ENCODE measurements around the gene SDHA. TPM values are rescaled to one million over a fixed set of nuclear protein-coding genes. Genes with fewer than 3 reads are reported as not detected.
"Not testable (repeated sequence)": the region's sequence is repeated elsewhere in the genome, so short reads cannot be mapped to it uniquely, and the experiment has no call there.

SDHA gene
- total and polyA plus RNA-seq, 2 donors (not counting 1 experiment from before 2014, with no cell fraction given), result 77.2 to 137 TPM

- H3K4me1 ChIP-seq (ENCODE audit: control insufficient read depth in 2 of 2, insufficient read depth in 2 of 2, low read length in 2 of 2); DNase-seq; H3K4me2 ChIP-seq (replicated peaks; ENCODE audit: low read depth, low read length, poor library complexity, severe bottlenecking); H3K4me3 Mint-ChIP-seq; intact Hi-C loops (cut with micrococcal nuclease); H3K27me3 Mint-ChIP-seq; H3K9ac ChIP-seq (ENCODE audit: low read length); H3K79me2 ChIP-seq (ENCODE audit: control insufficient read depth, insufficient read depth, low read length); H3K27ac ChIP-seq (ENCODE audit: low read length in 2 of 2); POLR2A ChIA-PET; H3K4me1 Mint-ChIP-seq; CTCF ChIA-PET; H3K9me3 Mint-ChIP-seq (ENCODE audit: insufficient read depth); H3K27me3 ChIP-seq (replicated peaks in 1 of 4; ENCODE audit: control extremely low read depth in 1 of 4, control insufficient read depth in 3 of 4, insufficient read depth in 4 of 4, low read length in 3 of 4); H4K20me1 ChIP-seq (ENCODE audit: control insufficient read depth, insufficient read depth, low read length, poor library complexity, severe bottlenecking); H3K4me3 ChIP-seq (ENCODE audit: control extremely low read depth in 1 of 5, extremely low read depth in 1 of 5, insufficient read depth in 1 of 5, low read depth in 2 of 5, low read length in 4 of 5); H2AFZ ChIP-seq (ENCODE audit: insufficient read depth, low read depth, low read length, poor library complexity, severe bottlenecking); ATAC-seq (ENCODE audit: low read depth); H3K27ac Mint-ChIP-seq; H3K9me3 ChIP-seq (ENCODE audit: control extremely low read depth in 1 of 3, control insufficient read depth in 2 of 3, insufficient read depth in 1 of 3, low read length in 2 of 3): not testable (repeated sequence)
- H3K36me3 ChIP-seq (replicated peaks in 1 of 2; ENCODE audit: control extremely low read depth in 1 of 2, control insufficient read depth in 1 of 2, extremely low read depth in 1 of 2, insufficient read depth in 2 of 2, low read length in 1 of 2), result peaks cover 0 to 42% of the 10 kb centered on the region in 2 experiments
- WGBS (ENCODE audit: insufficient coverage), result 100% methylated on average over 1 of the region's 9 CpGs
Measured at GRCh38 chr5:250396-250795, 32.3 kb downstream of the SDHA start.

- H3K27ac ChIP-seq (ENCODE audit: low read length in 2 of 2); H3K4me2 ChIP-seq (replicated peaks; ENCODE audit: low read depth, low read length, poor library complexity, severe bottlenecking); CTCF ChIA-PET; H3K4me1 Mint-ChIP-seq; H3K27me3 Mint-ChIP-seq; POLR2A ChIA-PET; H2AFZ ChIP-seq (ENCODE audit: insufficient read depth, low read depth, low read length, poor library complexity, severe bottlenecking); H3K4me1 ChIP-seq (ENCODE audit: control insufficient read depth in 2 of 2, insufficient read depth in 2 of 2, low read length in 2 of 2); H3K9me3 ChIP-seq (ENCODE audit: control extremely low read depth in 1 of 3, control insufficient read depth in 2 of 3, insufficient read depth in 1 of 3, low read length in 2 of 3); H3K4me3 Mint-ChIP-seq; H3K9ac ChIP-seq (ENCODE audit: low read length); ATAC-seq (ENCODE audit: low read depth); intact Hi-C loops (cut with micrococcal nuclease); H3K27ac Mint-ChIP-seq; H4K20me1 ChIP-seq (ENCODE audit: control insufficient read depth, insufficient read depth, low read length, poor library complexity, severe bottlenecking); H3K79me2 ChIP-seq (ENCODE audit: control insufficient read depth, insufficient read depth, low read length); DNase-seq; H3K9me3 Mint-ChIP-seq (ENCODE audit: insufficient read depth); H3K4me3 ChIP-seq (ENCODE audit: control extremely low read depth in 1 of 5, extremely low read depth in 1 of 5, insufficient read depth in 1 of 5, low read depth in 2 of 5, low read length in 4 of 5); H3K27me3 ChIP-seq (replicated peaks in 1 of 4; ENCODE audit: control extremely low read depth in 1 of 4, control insufficient read depth in 3 of 4, insufficient read depth in 4 of 4, low read length in 3 of 4): not testable (repeated sequence)
- 97% methylated on average over 7 of the region's 12 CpGs for WGBS (ENCODE audit: insufficient coverage)
- peaks cover 0 to 42% of the 10 kb centered on the region in 2 experiments for H3K36me3 ChIP-seq (replicated peaks in 1 of 2; ENCODE audit: control extremely low read depth in 1 of 2, control insufficient read depth in 1 of 2, extremely low read depth in 1 of 2, insufficient read depth in 2 of 2, low read length in 1 of 2)
Measured at GRCh38 chr5:251016-251415, 32.9 kb downstream of the SDHA start.

- H3K36me3 ChIP-seq (replicated peaks in 1 of 2; ENCODE audit: control extremely low read depth in 1 of 2, control insufficient read depth in 1 of 2, extremely low read depth in 1 of 2, insufficient read depth in 2 of 2, low read length in 1 of 2), result peaks cover 0 to 47% of the 10 kb centered on the region in 2 experiments
- H3K4me2 ChIP-seq (replicated peaks; ENCODE audit: low read depth, low read length, poor library complexity, severe bottlenecking); POLR2A ChIA-PET; H3K9ac ChIP-seq (ENCODE audit: low read length); H4K20me1 ChIP-seq (ENCODE audit: control insufficient read depth, insufficient read depth, low read length, poor library complexity, severe bottlenecking); H3K27ac Mint-ChIP-seq; H3K4me1 ChIP-seq (ENCODE audit: control insufficient read depth in 2 of 2, insufficient read depth in 2 of 2, low read length in 2 of 2); intact Hi-C loops (cut with micrococcal nuclease); H2AFZ ChIP-seq (ENCODE audit: insufficient read depth, low read depth, low read length, poor library complexity, severe bottlenecking); H3K27me3 ChIP-seq (replicated peaks in 1 of 4; ENCODE audit: control extremely low read depth in 1 of 4, control insufficient read depth in 3 of 4, insufficient read depth in 4 of 4, low read length in 3 of 4); ATAC-seq (ENCODE audit: low read depth); H3K9me3 Mint-ChIP-seq (ENCODE audit: insufficient read depth); H3K27me3 Mint-ChIP-seq; H3K4me3 Mint-ChIP-seq; H3K4me1 Mint-ChIP-seq; H3K27ac ChIP-seq (ENCODE audit: low read length in 2 of 2); CTCF ChIA-PET; H3K4me3 ChIP-seq (ENCODE audit: control extremely low read depth in 1 of 5, extremely low read depth in 1 of 5, insufficient read depth in 1 of 5, low read depth in 2 of 5, low read length in 4 of 5); H3K9me3 ChIP-seq (ENCODE audit: control extremely low read depth in 1 of 3, control insufficient read depth in 2 of 3, insufficient read depth in 1 of 3, low read length in 2 of 3); H3K79me2 ChIP-seq (ENCODE audit: control insufficient read depth, insufficient read depth, low read length); DNase-seq: not testable (repeated sequence)
- WGBS (ENCODE audit: insufficient coverage), result 58% methylated on average over 3 of the region's 8 CpGs
Measured at GRCh38 chr5:251538-251937, 33.4 kb downstream of the SDHA start.

- H3K9me3 Mint-ChIP-seq (ENCODE audit: insufficient read depth); H3K27me3 ChIP-seq (replicated peaks in 1 of 4; ENCODE audit: control extremely low read depth in 1 of 4, control insufficient read depth in 3 of 4, insufficient read depth in 4 of 4, low read length in 3 of 4); H3K4me3 ChIP-seq (ENCODE audit: control extremely low read depth in 1 of 5, extremely low read depth in 1 of 5, insufficient read depth in 1 of 5, low read depth in 2 of 5, low read length in 4 of 5); intact Hi-C loops (cut with micrococcal nuclease); H4K20me1 ChIP-seq (ENCODE audit: control insufficient read depth, insufficient read depth, low read length, poor library complexity, severe bottlenecking); H2AFZ ChIP-seq (ENCODE audit: insufficient read depth, low read depth, low read length, poor library complexity, severe bottlenecking); H3K4me1 Mint-ChIP-seq; H3K4me3 Mint-ChIP-seq; DNase-seq; H3K9ac ChIP-seq (ENCODE audit: low read length); H3K4me1 ChIP-seq (ENCODE audit: control insufficient read depth in 2 of 2, insufficient read depth in 2 of 2, low read length in 2 of 2); H3K79me2 ChIP-seq (ENCODE audit: control insufficient read depth, insufficient read depth, low read length); CTCF ChIA-PET; POLR2A ChIA-PET; H3K9me3 ChIP-seq (ENCODE audit: control extremely low read depth in 1 of 3, control insufficient read depth in 2 of 3, insufficient read depth in 1 of 3, low read length in 2 of 3); H3K27me3 Mint-ChIP-seq; H3K4me2 ChIP-seq (replicated peaks; ENCODE audit: low read depth, low read length, poor library complexity, severe bottlenecking); ATAC-seq (ENCODE audit: low read depth); H3K27ac Mint-ChIP-seq: not testable (repeated sequence)
- Histone ChIP-seq H3K36me3 (replicated peaks in 1 of 2; ENCODE audit: control extremely low read depth in 1 of 2, control insufficient read depth in 1 of 2, extremely low read depth in 1 of 2, insufficient read depth in 2 of 2, low read length in 1 of 2) (peaks cover 0 to 51% of the 10 kb centered on the region in 2 experiments), H3K27ac (ENCODE audit: low read length in 2 of 2) (peak overlapping the region in 1 of 2 donors; percentile 11)
- 58% methylated on average over 10 of the region's 11 CpGs for WGBS (ENCODE audit: insufficient coverage)
Measured at GRCh38 chr5:251975-252374, 33.9 kb downstream of the SDHA start.

All from B cell (primary cell).